Measurements from ENCODE around the gene FER.

- TF ChIP-seq CTCF (IDR thresholded peaks at IDR 0.05) (no peak), POLR2AphosphoS5 (IDR thresholded peaks at IDR 0.05; ENCODE audit: low read depth, low read length) (no peak), TCF7L2 (IDR thresholded peaks at IDR 0.05; ENCODE audit: low read depth, low read length) (no peak), REST (IDR thresholded peaks at IDR 0.05; ENCODE audit: insufficient read depth in 1 of 2, low read depth in 2 of 2, low read length in 1 of 2) (no peak), SIN3A (IDR thresholded peaks at IDR 0.05; ENCODE audit: borderline replicate concordance, insufficient read depth, low read depth, low read length) (no peak)
Observed at GRCh38 chr5:109045710-109046109, 298.0 kb downstream of the FER start.

Data from Panc1 (cell line).